Mucosa of descending colon (tissue), 3 donors: Measurements from ENCODE around the gene KRT37. TPM values are rescaled to one million over a fixed set of nuclear protein-coding genes. Genes with fewer than 3 reads are reported as not detected.
"Not testable (repeated sequence)": the region's sequence is repeated elsewhere in the genome, so short reads cannot be mapped to it uniquely, and the experiment has no call there.

Experiments
- ATAC-seq: fragments of 200-7000 bp; cut with Tn5 transposase; one replicate; pipeline ENCODE4 v1.9.1; 2020; ENCODE audit warnings: mild to moderate bottlenecking, moderate library complexity
- DNase-seq, 3 donors: peaks; one replicate each; pipeline ENCODE4 v3.0.0-alpha.2; 2020
- H3K36me3 ChIP-seq: fragments of 200-600 bp; one replicate; pipeline ENCODE4 v1.8.0; 2021; ENCODE audit warnings: low read depth, mild to moderate bottlenecking
- H3K4me1 ChIP-seq: fragments of 200-600 bp; one replicate; pipeline ENCODE4 v1.8.0; 2021; ENCODE audit warnings: low read depth, mild to moderate bottlenecking
- H3K4me3 ChIP-seq: fragments of 200-600 bp; one replicate; pipeline ENCODE4 v1.8.0; 2021; ENCODE audit warnings: mild to moderate bottlenecking
- H3K9me3 ChIP-seq: fragments of 200-600 bp; one replicate; pipeline ENCODE4 v1.8.0; 2021; ENCODE audit warnings: mild to moderate bottlenecking
- intact Hi-C, 2 donors: fragments of 100-400 bp; cut with DNase I in 1 of 2; cut with micrococcal nuclease in 1 of 2; formaldehyde crosslinking; loops; one replicate each; pipeline versions ENCODE4 v1.11.0 to v1.11.1; 2022; cut with DNase I, micrococcal nuclease
- total RNA-seq, 3 donors: library from RNA; stranded (reverse); fragmentation: NEBNext Ultra II Directional in 2 of 3; extraction: Animal tissue kit (Norgen Biotek cat#: 25700) in 2 of 3; gene quantifications; one replicate each; pipeline versions ENCODE4 v1.2.1 to v1.2.4, GENCODE V29; 2021 to 2023
- TF ChIP-seq, protein P1 (sequence below): fragments of 200-600 bp; IDR thresholded peaks from one replicate; pipeline ENCODE4 v1.8.0; 2022; ENCODE audit warnings: antibody characterized with exemption, mild to moderate bottlenecking
- donor health status: DM: no; HTN: no; CAD: no; lungs with moderate emphysema.
- donor health status: DM: no; HTN: no; CAD: no.
- donor health status: DM: no; HTN: yes; CAD: no.

KRT37 gene
- total RNA-seq, 3 donors from 2014 or later = not detected

- Histone ChIP-seq H3K4me3 (no peak overlapping the region), H3K9me3 (no peaks in the 10 kb centered on the region), H3K4me1 (no peaks in the 10 kb centered on the region), H3K36me3 (no peaks in the 10 kb centered on the region)
- ATAC-seq (no peak), DNase-seq (no peak)
- TF ChIP-seq, protein P1, sequence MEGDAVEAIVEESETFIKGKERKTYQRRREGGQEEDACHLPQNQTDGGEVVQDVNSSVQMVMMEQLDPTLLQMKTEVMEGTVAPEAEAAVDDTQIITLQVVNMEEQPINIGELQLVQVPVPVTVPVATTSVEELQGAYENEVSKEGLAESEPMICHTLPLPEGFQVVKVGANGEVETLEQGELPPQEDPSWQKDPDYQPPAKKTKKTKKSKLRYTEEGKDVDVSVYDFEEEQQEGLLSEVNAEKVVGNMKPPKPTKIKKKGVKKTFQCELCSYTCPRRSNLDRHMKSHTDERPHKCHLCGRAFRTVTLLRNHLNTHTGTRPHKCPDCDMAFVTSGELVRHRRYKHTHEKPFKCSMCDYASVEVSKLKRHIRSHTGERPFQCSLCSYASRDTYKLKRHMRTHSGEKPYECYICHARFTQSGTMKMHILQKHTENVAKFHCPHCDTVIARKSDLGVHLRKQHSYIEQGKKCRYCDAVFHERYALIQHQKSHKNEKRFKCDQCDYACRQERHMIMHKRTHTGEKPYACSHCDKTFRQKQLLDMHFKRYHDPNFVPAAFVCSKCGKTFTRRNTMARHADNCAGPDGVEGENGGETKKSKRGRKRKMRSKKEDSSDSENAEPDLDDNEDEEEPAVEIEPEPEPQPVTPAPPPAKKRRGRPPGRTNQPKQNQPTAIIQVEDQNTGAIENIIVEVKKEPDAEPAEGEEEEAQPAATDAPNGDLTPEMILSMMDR = no peak
- intact Hi-C loops = no loop called here
Observed at GRCh38 chr17:41437254-41437653, 12.9 kb upstream of the KRT37 start.

DNA sequence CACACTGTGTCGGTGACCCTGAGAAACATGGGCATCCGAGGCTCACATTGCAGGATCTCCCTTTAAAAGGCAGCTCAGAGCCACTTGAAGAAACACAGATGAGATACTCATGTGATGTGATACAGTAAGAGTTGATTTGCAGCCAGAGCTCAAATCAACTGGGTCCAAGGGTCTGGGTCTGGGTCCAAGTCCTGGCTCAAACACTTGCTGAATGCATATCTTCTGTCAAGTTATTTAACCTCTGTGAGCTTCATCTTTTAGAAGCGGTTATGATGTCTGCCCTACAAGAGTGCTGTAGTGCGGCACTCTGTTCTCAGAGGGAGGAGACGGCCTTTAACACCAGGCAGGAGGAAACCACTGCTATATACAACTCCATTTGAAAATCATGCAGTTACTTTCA lies 10.0 kb upstream of the KRT37 start:
- ATAC-seq = no peak
- intact Hi-C loops = no loop called here
- TF ChIP-seq, protein P1 = no peak
- no peak for DNase-seq
- Histone ChIP-seq H3K4me3 (no peak overlapping the region), H3K4me1 (no peaks in the 10 kb centered on the region), H3K9me3 (no peaks in the 10 kb centered on the region), H3K36me3 (no peaks in the 10 kb centered on the region)

DNA sequence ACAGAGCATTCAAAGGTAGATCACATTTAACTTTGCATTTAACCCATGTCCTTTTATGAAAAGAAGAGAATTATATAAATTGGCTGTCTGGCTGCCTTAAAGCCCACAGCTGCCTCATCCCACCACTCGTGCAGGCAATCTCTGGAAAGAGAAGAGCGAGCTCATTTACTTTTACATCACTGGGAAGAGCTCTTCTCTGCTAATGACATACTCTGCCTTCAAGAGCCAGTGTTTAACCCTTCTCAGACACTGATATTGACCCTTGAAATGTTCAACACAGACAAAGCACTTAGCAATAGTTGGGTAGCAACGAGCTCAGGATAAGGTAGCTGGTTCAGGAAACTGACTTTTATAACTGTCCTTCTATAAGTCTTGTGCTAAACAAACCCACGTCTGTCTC lies 9.6 kb upstream of the KRT37 start:
- H3K4me1 ChIP-seq = no peaks in the 10 kb centered on the region
- no peaks in the 10 kb centered on the region for H3K36me3 ChIP-seq
- TF ChIP-seq, protein P1 = no peak
- ATAC-seq (no peak), DNase-seq (no peak)
- no peaks in the 10 kb centered on the region for H3K9me3 ChIP-seq
- H3K4me3 ChIP-seq = no peak overlapping the region
- intact Hi-C loops = no loop called here

DNA sequence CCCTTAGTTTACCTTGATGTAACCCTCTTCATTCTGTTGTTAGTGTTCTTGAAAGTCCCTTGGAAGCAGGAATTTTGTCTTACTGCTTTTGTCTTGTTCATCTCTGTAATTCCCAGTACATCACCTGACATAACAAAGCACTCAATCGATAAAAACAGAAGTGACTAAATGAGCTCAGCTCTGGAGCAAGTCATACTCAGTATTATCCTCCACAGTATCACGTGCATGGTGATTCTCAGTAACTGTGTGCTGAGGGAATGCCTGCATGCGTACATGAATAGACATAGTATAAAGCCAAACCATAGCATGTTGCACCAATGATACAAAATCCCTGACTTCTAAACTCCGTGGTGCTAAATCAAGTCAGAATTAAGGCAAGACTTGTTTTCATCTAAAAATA lies 9.2 kb upstream of the KRT37 start:
- intact Hi-C loops = no loop called here
- H3K9me3 ChIP-seq = no peaks in the 10 kb centered on the region
- no peak for ATAC-seq

DNA sequence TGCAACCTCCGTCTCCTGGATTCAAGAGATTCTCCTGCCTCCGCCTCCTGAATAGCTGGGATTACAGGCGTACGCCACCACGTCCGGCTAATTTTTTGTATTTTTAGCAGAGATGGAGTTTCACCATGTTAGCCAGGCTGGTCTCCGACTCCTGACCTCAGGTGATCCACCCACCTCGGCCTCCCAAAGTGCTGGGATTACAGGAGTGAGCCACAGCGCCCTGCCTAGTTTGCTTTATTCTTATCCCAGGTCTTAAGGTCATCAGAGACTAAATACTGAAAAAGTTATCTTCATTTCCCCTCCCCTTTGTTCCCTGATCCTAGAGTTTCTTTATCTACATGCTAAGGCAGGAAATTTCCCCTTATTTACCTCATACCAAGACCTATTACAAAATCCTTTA lies 6.0 kb upstream of the KRT37 start:
- H3K9me3 ChIP-seq, H3K36me3 ChIP-seq, H3K4me3 ChIP-seq, DNase-seq, intact Hi-C loops, ATAC-seq, H3K4me1 ChIP-seq: not testable (repeated sequence)

More for the DNA sequence above, 9.2 kb upstream of the KRT37 start:
- Histone ChIP-seq H3K4me1 (no peaks in the 10 kb centered on the region), H3K4me3 (no peak overlapping the region), H3K36me3 (no peaks in the 10 kb centered on the region)
- TF ChIP-seq, protein P1 = no peak
- DNase-seq = no peak

DNA sequence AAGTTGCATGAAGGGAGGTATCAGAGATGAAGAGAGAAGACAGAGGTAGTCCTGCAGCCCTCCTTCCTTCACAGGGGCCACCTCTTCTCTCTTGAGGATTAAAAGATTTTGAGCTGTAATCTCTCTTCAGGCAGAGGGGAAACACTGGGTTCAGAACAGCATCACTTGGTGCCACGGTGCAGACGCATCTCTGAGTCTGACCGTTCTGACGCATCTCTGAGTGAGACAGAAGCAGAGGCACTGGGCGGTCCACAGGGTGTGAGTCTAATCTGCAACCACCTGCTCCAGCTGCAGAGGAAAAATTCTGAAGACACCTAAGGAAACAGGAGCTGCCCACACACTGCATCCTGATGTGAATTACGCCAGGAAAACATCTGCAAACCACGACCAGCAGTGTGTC lies 5.3 kb upstream of the KRT37 start:
- H3K36me3 ChIP-seq = no peaks in the 10 kb centered on the region
- DNase-seq = no peak
- no peak for ATAC-seq
- H3K4me1 ChIP-seq = no peaks in the 10 kb centered on the region
- TF ChIP-seq, protein P1 = no peak
- no peak overlapping the region for H3K4me3 ChIP-seq
- intact Hi-C loops = no loop called here
- no peaks in the 10 kb centered on the region for H3K9me3 ChIP-seq
